Mesenchymal stem cell (in vitro differentiated cells and primary cell): ENCODE results near the gene FOLR2.

Experiments used
- DNase-seq: peaks from one replicate; pipeline ENCODE4 v3.0.0-alpha.2; 2013
- H2AFZ ChIP-seq: one replicate; pipeline ENCODE4 v1.6.1; 2013; ENCODE audit warnings: low read depth, mild to moderate bottlenecking, control low read depth, inconsistent platforms, low read length, moderate library complexity
- H2AK5ac ChIP-seq: 2 replicates; pipeline ENCODE4 v1.6.1; 2013; ENCODE audit warnings: low read length, moderate library complexity, mild to moderate bottlenecking, inconsistent platforms; ENCODE audit not compliant: severe bottlenecking
- H2BK120ac ChIP-seq: one replicate; pipeline ENCODE4 v1.6.1; 2013; ENCODE audit warnings: low read depth, mild to moderate bottlenecking, inconsistent platforms, low read length, moderate library complexity
- H2BK12ac ChIP-seq, 2 experiments: one replicate each; pipeline ENCODE4 v1.6.1; 2013; ENCODE audit warnings: inconsistent platforms in 2 of 2, low read length in 2 of 2, mild to moderate bottlenecking in 2 of 2, moderate library complexity in 2 of 2, control low read depth in 1 of 2
- H2BK15ac ChIP-seq: one replicate; pipeline ENCODE4 v1.6.1; 2013; ENCODE audit warnings: mild to moderate bottlenecking, low read depth, inconsistent platforms; ENCODE audit not compliant: poor library complexity, severe bottlenecking
- H2BK5ac ChIP-seq: 2 replicates; pipeline ENCODE4 v1.6.1; 2013; ENCODE audit warnings: low read depth, mild to moderate bottlenecking, low read length, control low read depth, inconsistent platforms; ENCODE audit not compliant: poor library complexity, severe bottlenecking
- H3K14ac ChIP-seq, 2 experiments: one replicate each; pipeline ENCODE4 v1.6.1; 2013; ENCODE audit warnings: inconsistent platforms in 2 of 2, low read length in 2 of 2, control low read depth in 1 of 2, mild to moderate bottlenecking in 1 of 2, moderate library complexity in 1 of 2
- H3K18ac ChIP-seq, 2 experiments: one replicate each; pipeline ENCODE4 v1.6.1; 2013; ENCODE audit warnings: inconsistent platforms in 2 of 2, low read length in 2 of 2, control low read depth in 1 of 2, low read depth in 1 of 2, mild to moderate bottlenecking in 1 of 2
- H3K23ac ChIP-seq, 2 experiments: one replicate each; pipeline ENCODE4 v1.6.1; 2013; ENCODE audit warnings: inconsistent platforms in 2 of 2, low read length in 2 of 2, mild to moderate bottlenecking in 2 of 2, moderate library complexity in 2 of 2, control low read depth in 1 of 2
- H3K27ac ChIP-seq: 2 replicates; pipeline ENCODE4 v1.5.1; 2013; ENCODE audit warnings: mild to moderate bottlenecking, moderate library complexity, low read length, control low read depth, inconsistent platforms; ENCODE audit not compliant: poor library complexity, severe bottlenecking
- H3K27me3 ChIP-seq, 2 experiments: 2 replicates each; pipeline versions ENCODE4 v1.6.1 to v1.7.0; 2013; ENCODE audit warnings: low read length in 2 of 2, mild to moderate bottlenecking in 2 of 2, moderate library complexity in 2 of 2, control low read depth in 1 of 2, inconsistent platforms in 1 of 2; ENCODE audit not compliant: control insufficient read depth in 1 of 2, insufficient read depth in 1 of 2
- H3K36me3 ChIP-seq, 2 experiments: 2 replicates each; pipeline versions ENCODE4 v1.6.1 to v1.7.0; 2013; ENCODE audit warnings: low read length in 2 of 2, control low read depth in 1 of 2, inconsistent platforms in 1 of 2, low read depth in 1 of 2, mild to moderate bottlenecking in 1 of 2; ENCODE audit not compliant: insufficient read depth in 2 of 2, control insufficient read depth in 1 of 2
- H3K4ac ChIP-seq, 2 experiments: one replicate each; pipeline ENCODE4 v1.6.1; 2013; ENCODE audit warnings: inconsistent platforms in 2 of 2, low read length in 2 of 2, mild to moderate bottlenecking in 2 of 2, moderate library complexity in 2 of 2, control low read depth in 1 of 2, low read depth in 1 of 2
- H3K4me1 ChIP-seq: 2 replicates; pipeline ENCODE4 v1.6.1; 2013; ENCODE audit warnings: low read depth, low read length, control low read depth; ENCODE audit not compliant: control insufficient read depth, insufficient read depth
- H3K4me2 ChIP-seq: 2 replicates; pipeline ENCODE4 v1.6.1; 2013; ENCODE audit warnings: low read length, mild to moderate bottlenecking, inconsistent platforms; ENCODE audit not compliant: poor library complexity, severe bottlenecking
- H3K4me3 ChIP-seq, 2 experiments: 2 replicates each; pipeline versions ENCODE4 v1.5.1 to v1.7.0; 2013; ENCODE audit warnings: low read length in 2 of 2, mild to moderate bottlenecking in 2 of 2, control low read depth in 1 of 2, low read depth in 1 of 2; ENCODE audit not compliant: insufficient read depth in 1 of 2
- H3K79me1 ChIP-seq: replicated peaks from 2 replicates; pipeline ENCODE4 v1.6.1; 2013; ENCODE audit warnings: mild to moderate bottlenecking, control low read depth, low read length, inconsistent platforms; ENCODE audit not compliant: poor library complexity, severe bottlenecking
- H3K9ac ChIP-seq: 2 replicates; pipeline ENCODE4 v1.7.0; 2013; ENCODE audit warnings: mild to moderate bottlenecking, low read length, moderate library complexity
- H3K9me3 ChIP-seq: 2 replicates; pipeline ENCODE4 v1.7.0; 2013; ENCODE audit warnings: mild to moderate bottlenecking, low read length; ENCODE audit not compliant: control insufficient read depth
- H4K8ac ChIP-seq: one replicate; pipeline ENCODE4 v1.6.1; 2013; ENCODE audit warnings: inconsistent platforms, mild to moderate bottlenecking, low read length, moderate library complexity
- H4K91ac ChIP-seq: one replicate; pipeline ENCODE4 v1.6.1; 2013; ENCODE audit warnings: mild to moderate bottlenecking, low read length, inconsistent platforms
- WGBS: methylation state at CpG from one replicate; pipeline ENCODE4 v1.1.7; 2013; ENCODE audit warnings: mixed read lengths; 5-methylcytosine and 5-hydroxymethylcytosine counted together

FOLR2 gene

GRCh38 chr11:72229925-72230763, 13.6 kb downstream of the FOLR2 start:
- no peak overlapping the region for H2BK15ac ChIP-seq
- H3K4me1 ChIP-seq: peaks cover 31% of the 10 kb centered on the region
- H4K91ac ChIP-seq: no peak overlapping the region
- H3K14ac ChIP-seq: no peak overlapping the region
- no peak overlapping the region for H4K8ac ChIP-seq
- no peak overlapping the region for H3K18ac ChIP-seq
- H3K9me3 ChIP-seq: no peaks in the 10 kb centered on the region
- H2AK5ac ChIP-seq: no peak overlapping the region
- H3K4me2 ChIP-seq: no peak overlapping the region
- no peak overlapping the region for H2AFZ ChIP-seq
- H2BK12ac ChIP-seq: no peak overlapping the region
- no peak overlapping the region for H3K4ac ChIP-seq
- H3K36me3 ChIP-seq: peaks cover 84 to 87% of the 10 kb centered on the region in 2 experiments
- 98% methylated on average over 21 of the region's 21 CpGs for WGBS
- H2BK5ac ChIP-seq: no peak overlapping the region
- H3K4me3 ChIP-seq: no peak overlapping the region
- H3K27ac ChIP-seq: no peak overlapping the region
- H2BK120ac ChIP-seq: no peak overlapping the region
- no peak for DNase-seq
- H3K23ac ChIP-seq: no peak overlapping the region
- H3K27me3 ChIP-seq: no peaks in the 10 kb centered on the region
- no peak overlapping the region for H3K9ac ChIP-seq
- peaks cover 62% of the 10 kb centered on the region for H3K79me1 ChIP-seq

- H3K4me3 ChIP-seq: no peak overlapping the region
- H2AFZ ChIP-seq: no peak overlapping the region
- H3K4ac ChIP-seq: no peak overlapping the region
- H3K18ac ChIP-seq: no peak overlapping the region
- H3K36me3 ChIP-seq: peaks cover 91 to 95% of the 10 kb centered on the region in 2 experiments
- H2AK5ac ChIP-seq: no peak overlapping the region
- no peak overlapping the region for H2BK12ac ChIP-seq
- no peak for DNase-seq
- no peak overlapping the region for H3K14ac ChIP-seq
- WGBS: 92% methylated on average over 18 of the region's 18 CpGs
- H3K9me3 ChIP-seq: no peaks in the 10 kb centered on the region
- H3K27me3 ChIP-seq: no peaks in the 10 kb centered on the region
- H3K9ac ChIP-seq: no peak overlapping the region
- no peak overlapping the region for H2BK15ac ChIP-seq
- no peak overlapping the region for H3K27ac ChIP-seq
- no peak overlapping the region for H2BK120ac ChIP-seq
- H2BK5ac ChIP-seq: no peak overlapping the region
- H4K91ac ChIP-seq: no peak overlapping the region
- no peak overlapping the region for H3K4me2 ChIP-seq
- peaks cover 27% of the 10 kb centered on the region for H3K4me1 ChIP-seq
- no peak overlapping the region for H3K23ac ChIP-seq
- H3K79me1 ChIP-seq: peaks cover 63% of the 10 kb centered on the region
- no peak overlapping the region for H4K8ac ChIP-seq
Observed at GRCh38 chr11:72230764-72231365, 14.3 kb downstream of the FOLR2 start.

- H2BK120ac ChIP-seq: no peak overlapping the region
- H3K9me3 ChIP-seq: no peaks in the 10 kb centered on the region
- no peak overlapping the region for H2BK12ac ChIP-seq
- DNase-seq: no peak
- H3K4me1 ChIP-seq: peaks cover 24% of the 10 kb centered on the region
- H2AFZ ChIP-seq: no peak overlapping the region
- H2BK15ac ChIP-seq: no peak overlapping the region
- 91% methylated on average over 7 of the region's 9 CpGs for WGBS
- peaks cover 92 to 99% of the 10 kb centered on the region in 2 experiments for H3K36me3 ChIP-seq
- no peak overlapping the region for H3K18ac ChIP-seq
- H4K91ac ChIP-seq: no peak overlapping the region
- H3K4ac ChIP-seq: no peak overlapping the region
- H3K4me2 ChIP-seq: no peak overlapping the region
- H3K23ac ChIP-seq: no peak overlapping the region
- no peak overlapping the region for H2AK5ac ChIP-seq
- no peak overlapping the region for H3K4me3 ChIP-seq
- H3K9ac ChIP-seq: no peak overlapping the region
- H3K14ac ChIP-seq: no peak overlapping the region
- H3K27ac ChIP-seq: no peak overlapping the region
- H2BK5ac ChIP-seq: no peak overlapping the region
- no peak overlapping the region for H4K8ac ChIP-seq
- H3K27me3 ChIP-seq: no peaks in the 10 kb centered on the region
- H3K79me1 ChIP-seq: peaks cover 63% of the 10 kb centered on the region
Observed at GRCh38 chr11:72231396-72232259, 15.0 kb downstream of the FOLR2 start.
